HG02943 (cell line): Measurements from ENCODE around the gene PEAK3.
"Not testable (repeated sequence)": the region's sequence is repeated elsewhere in the genome, so short reads cannot be mapped to it uniquely, and the experiment has no call there.

Experiments used
- ATAC-seq: cut with Tn5 transposase; IDR thresholded peaks from one replicate; pipeline ENCODE4 v1.9.1; 2021; ENCODE audit warnings: mild to moderate bottlenecking, low read depth, moderate library complexity; ENCODE audit not compliant: unreplicated experiment

The PEAK3 gene

DNA sequence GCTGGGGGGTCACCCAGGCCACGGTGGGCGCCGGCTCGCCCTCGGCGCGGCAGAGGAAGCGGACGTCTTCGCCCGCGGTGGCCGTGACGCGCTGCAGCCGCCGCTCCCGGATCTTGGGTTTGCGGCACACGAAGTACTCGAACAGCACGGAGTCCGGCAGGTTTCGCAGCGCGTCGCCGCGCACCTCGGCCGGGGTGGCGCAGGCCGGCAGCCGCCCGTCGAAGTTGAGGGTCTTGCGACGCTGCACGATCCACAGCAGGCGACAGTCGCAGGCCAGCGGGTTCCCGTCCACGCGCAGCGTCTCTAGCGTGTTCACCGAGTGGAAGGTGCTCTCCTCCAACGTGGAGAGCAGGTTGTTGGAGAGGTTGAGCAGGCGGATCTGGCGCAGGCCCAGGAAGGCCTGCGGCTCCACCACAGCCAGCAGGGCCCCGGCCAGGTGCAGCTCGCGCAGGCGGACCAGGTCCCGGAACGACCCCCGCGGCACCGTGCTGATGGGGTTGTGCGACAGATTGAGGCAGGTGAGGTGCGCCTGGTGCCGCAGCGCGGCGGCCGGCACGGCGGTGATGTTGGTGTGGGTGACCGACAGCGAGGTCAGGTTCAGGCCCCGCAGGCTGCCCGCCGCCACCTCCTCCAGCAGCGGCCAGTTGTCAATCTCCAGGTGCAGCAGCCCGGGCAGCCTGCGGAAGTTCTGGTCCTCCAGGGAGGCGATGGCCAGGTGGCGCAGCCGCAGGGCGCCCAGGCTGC lies 8.6 kb upstream of the PEAK3 start:
- ATAC-seq: no peak

DNA sequence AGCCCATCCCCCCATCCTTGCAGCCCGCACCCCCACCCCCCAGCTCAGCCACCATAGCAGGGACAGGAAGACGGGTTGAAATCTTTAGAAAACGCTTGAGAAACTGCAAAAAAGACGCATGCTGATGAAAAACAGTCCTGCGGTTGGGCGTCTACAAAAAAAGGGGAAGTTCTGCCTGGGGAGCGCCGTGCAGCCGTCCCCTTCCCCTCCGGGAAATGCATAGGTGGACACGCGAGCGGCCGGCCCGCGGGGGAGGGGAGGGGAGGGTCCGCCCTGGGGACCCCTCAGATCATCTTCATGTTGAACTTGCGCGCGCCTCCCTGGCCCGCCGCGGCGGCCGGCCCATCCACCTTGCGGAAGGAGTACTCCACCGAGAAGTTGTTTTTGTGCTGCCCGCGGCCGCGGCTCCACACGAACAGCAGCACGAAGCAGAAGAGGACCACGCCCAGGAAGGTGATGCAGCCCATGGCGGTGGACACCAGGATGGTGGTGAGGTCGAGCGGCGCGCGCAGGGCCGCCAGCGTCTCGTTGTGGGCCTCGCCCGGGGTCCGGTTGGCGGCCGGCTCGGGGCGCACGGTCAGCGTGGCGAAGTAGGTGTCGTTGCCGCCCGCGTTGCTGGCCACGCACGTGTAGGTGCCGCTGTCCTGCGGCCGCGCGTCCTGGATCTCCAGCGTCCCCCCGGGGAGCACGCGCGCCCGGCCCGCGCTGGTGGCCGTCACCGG lies 7.9 kb upstream of the PEAK3 start:
- no peak for ATAC-seq

DNA sequence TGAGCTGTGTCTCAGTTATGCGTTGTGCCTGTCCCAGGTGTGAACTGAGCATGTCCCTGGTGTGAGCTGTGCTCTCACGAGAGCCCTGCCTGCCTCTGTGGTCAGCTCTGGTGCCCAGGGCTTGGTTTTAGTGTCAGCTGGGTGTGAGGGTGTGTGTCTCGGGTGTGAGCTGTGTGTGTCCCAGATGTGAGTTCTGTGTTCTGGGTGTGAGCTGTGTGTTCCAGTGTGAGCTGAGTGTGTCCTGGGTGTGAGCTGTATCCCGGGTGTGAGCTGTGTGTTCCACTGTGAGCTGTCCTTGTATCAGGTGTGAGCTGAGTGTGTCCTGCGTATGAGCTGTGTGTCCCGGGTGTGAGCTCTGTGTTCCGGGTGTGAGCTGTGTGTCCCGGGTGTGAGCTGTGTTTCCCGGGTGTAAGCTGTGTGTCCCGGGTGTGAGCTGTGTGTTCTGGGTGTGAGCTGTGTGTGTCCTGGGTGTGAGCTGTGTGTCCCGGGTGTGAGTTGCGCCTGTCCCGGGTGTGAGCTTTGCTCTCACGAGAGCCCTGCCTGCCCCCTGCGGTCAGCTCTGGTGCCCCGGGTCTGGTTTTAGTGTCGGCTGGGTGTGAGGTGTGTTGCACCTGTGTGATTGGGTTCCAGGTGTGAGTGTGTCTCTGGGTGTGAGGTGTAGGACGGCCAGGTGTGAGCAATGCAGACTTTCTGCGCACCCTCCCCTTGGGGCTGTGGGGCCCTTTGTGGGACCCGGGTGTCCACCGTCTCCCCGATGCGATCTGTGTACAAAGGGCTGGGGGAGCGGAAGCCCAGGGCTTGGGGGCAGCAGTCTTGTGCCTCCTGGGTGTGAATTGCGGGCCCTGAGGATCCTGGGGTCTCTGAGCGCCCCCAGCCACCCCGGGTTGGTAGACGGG lies 7.1 kb upstream of the PEAK3 start:
- no peak for ATAC-seq

DNA sequence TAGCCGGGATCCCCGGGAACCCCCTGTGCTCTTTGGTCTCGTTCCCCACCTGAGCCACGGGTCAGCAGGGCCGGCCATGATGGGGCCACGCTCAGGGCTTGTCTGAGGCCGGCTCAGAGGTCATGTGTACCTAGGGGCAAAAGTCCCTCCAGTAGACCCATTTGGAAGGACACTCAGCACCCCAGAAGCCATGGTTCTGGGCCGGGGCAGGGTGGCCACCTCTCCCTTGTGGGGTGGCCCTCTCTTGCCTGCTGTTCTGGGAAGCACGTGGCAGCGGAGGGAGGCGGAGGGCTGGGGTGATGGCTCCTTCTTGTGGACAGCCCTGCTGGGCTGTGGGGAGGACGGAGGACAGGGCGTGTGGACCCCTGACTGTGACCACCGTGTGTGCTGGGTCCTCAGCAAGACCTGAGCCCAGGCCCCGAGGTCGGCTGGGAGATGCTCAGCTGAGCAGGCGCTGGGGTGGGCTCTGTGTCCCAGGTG lies 6.4 kb upstream of the PEAK3 start:
- ATAC-seq: no peak

DNA sequence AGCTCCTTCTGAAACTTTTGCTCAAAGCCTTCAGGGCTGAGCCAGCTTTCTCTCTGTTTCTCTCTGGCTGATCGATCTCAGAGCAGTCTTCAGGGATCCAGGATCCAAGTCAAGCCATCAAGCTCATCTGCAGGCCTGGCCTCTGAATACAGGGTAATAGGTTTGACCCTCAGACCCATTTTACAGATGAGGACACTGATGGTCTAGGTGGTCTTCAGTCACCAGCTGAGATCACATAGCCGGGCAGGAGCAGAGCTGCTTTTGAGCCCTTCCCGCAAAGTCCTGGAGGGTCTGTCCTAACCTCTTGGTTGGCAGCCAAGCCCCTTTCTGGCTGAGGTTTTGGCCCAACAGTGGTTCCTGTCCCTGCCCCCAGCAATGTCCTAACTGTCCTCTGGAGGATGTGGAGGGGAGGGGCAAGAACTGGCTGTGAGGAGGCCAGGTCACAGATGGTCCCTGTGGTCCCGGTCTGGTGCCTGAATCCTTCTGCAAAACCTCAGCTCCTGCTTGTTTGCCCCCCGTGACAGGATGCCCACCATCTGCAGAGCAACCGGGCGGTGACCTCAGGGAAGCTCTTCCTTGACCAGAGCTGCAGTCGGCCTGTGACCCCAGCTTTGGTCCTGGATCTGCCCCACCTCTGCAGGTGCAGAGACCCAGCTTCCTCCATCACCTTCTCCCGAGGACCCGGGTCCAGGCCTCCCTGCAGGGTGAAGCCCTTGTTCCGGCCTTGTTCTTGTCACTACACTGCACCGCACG lies 5.8 kb upstream of the PEAK3 start:
- ATAC-seq: no peak

DNA sequence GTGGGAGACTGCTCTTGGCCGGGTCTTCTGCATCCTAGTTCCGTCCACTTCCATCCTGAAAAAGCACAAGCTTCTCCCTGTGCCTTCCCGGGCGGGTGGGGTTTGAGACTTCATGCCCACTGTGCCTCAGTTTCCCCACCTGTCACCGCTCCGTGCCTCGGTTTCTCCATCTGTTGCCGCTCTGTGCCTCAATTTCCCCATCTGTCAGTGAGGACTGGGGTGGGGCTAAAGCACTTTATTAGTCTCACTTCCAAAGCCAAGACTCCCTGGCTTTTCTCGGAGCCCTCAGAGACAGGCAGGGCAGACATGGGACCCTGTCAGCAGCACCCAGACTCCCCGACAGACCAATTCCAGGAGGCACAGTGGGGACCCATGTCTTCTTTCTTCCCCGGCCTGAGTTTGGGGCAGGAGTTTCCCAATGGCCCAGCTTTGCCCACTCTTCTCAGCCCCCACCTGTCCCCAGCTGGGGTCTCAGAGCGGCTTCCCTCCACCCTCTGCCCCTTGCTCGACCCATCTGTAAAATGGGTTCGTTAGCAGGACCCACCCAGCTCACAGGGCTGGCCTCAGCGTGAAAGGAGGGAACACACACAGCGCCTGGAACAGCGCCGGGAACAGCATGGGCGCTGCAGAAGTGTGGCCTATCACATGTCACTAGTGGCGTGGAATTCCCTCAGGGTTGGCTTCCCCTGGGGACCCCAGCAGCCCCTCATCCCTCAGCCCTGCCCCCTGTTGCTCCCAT lies 4.6 kb upstream of the PEAK3 start:
- ATAC-seq: no peak

DNA sequence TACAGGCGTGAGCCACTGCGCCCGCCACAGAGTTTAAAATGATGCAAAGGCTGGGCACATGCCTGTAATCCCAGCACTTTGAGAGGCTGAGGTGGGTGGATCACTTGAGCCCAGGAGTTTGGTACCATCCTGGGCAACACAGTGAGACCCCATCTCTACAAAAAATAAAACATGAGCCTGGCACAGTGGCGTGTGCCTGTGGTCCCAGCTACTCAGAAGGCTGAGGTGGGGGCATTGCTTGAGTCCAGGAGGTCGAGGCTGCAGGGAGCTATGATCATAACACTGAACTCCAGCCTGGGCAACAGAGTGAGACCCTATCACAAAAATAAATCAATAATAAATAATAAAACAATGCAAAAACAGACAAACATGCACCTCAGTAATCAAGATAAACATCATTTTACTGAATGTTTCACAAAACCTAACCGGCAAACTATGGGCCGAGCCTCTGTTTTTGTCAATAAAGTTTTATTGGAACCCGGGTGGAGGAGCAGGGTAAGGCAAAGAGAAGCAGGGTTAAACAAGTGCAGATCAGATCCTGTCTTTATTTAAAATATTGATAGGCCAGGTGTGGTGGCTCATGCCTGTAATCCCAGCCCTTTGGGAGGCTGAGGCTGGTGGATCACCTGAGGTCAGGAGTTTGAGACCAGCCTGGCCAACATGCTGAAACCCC lies 2.0 kb upstream of the PEAK3 start:
- no peak for ATAC-seq

DNA sequence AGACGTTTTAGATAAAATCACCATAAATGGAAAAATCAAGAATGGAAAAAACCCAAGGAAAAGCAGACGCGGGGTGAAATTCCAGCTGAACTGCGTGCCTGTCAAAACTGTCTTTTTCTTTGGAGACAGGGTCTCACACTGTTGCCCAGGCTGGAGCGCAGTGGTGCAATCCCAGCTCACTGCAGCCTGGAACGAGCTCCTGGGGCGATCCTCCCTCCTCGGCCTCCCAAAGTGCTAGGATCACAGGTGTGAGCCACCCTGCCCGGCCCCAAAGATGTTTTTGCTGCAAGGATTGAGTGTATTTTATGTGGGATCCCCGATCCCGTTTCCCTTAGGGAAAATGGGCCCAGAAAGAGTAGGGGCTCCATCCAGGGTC lies 875 bp upstream of the PEAK3 start:
- ATAC-seq: no peak

DNA sequence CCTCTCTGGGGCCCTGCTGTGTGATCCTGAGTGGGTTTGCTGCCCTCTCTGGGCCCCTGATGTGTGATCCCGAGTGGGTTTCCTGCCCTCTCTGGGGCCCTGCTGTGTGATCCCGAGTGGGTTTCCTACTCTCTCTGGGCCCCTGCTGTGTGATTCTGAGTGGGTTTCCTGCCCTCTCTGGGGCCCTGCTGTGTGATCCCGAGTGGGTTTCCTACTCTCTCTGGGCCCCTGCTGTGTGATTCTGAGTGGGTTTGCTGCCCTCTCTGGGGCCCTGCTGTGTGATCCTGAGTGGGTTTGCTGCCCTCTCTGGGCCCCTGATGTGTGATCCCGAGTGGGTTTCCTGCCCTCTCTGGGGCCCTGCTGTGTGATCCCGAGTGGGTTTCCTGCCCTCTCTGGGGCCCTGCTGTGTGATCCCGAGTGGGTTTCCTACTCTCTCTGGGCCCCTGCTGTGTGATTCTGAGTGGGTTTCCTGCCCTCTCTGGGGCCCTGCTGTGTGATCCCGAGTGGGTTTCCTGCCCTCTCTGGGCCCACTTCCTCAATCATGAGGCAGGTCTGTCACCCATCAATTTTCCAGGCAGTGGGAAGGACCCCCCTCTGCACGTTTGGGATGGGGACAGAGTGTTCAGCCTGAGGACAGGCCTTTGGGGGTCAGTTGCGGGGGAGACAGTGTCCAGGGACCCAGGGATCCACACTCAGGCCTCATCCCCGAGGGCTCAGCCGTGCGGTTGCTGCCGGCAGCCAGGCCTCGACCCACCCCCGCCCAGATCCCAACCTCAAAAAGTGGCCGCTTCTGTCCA lies 512 bp downstream of the PEAK3 start:
- ATAC-seq: not testable (repeated sequence)

DNA sequence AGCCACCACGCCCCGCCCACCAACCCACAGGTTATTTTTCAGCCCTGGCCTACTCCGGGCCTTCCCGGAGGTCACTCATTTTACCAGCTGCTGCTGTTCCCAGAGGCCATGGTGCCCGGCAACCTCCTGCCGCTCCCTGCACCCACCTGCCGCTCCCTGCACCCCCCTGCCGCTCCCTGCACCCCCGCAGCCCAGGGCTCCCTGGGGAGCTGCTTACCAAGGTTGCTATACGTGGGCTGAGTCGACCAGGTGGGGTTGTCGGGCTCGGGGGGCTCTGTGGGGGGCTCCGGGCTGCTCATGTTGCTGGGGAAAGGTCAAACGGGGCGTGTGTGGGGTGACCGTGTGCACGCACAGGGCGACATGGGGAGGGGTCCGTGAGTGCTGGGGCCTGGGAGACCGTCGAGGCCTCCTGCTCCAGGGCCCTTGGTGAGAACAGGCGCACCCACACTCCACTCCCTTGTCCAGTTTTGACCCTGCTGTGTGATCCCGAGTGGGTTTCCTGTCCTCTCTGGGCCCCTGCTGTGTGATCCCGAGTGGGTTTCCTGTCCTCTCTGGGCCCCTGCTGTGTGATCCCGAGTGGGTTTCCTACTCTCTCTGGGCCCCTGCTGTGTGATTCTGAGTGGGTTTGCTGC lies 1.2 kb downstream of the PEAK3 start:
- no peak for ATAC-seq

DNA sequence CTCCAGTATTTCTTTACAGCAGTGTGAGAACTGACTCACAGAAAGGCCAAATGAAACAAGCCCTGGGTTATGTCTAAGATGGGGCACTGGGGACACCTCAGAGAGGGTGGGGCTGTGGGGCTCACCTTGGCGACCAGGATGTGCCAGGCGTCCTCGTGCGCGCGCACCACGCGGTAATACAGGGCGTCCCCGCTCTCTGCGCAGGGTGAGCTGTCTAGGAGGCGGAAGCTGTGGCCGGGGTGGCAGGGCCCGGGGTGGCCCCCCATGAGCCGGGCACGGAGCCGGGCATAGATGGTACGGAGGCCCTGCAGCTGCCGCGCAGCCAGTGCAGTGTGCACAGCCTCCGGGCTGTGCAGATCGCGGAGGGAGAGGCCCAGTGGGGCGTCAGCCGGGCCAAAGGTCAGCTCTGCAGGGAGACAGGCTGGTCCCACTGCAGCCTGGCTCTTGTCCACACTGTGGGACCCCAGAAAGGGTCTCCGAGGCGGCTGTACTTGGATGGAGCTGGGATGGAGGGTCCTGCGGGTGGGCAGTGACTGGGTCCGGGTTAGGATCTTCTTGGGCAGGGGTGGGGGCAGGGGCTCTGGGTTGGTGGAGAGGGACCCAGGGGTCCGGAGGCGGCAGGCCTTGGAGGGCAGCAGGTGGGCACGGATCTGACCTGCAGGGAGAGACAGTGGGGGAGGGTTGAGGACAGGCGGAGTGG lies 3.4 kb downstream of the PEAK3 start:
- no peak for ATAC-seq

DNA sequence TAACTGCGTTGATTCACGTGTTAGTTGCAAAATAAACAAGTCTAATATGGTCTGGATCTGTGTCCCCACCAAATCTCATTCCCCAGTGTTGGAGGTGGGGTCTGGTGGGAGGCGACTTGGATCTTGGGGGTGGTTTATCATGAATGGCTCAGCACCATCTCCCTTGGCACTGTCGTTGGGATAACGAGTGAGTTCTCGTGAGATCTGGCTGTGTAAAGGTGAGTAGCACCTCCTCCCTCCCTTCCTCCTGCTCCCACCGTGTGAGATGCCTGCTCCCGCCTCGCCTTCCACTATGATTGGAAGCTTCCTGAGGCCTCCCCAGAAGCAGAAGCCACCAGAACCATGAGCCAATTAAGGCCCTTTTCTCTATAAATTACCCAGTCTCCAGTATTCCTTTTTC lies 4.8 kb downstream of the PEAK3 start:
- ATAC-seq: no peak

DNA sequence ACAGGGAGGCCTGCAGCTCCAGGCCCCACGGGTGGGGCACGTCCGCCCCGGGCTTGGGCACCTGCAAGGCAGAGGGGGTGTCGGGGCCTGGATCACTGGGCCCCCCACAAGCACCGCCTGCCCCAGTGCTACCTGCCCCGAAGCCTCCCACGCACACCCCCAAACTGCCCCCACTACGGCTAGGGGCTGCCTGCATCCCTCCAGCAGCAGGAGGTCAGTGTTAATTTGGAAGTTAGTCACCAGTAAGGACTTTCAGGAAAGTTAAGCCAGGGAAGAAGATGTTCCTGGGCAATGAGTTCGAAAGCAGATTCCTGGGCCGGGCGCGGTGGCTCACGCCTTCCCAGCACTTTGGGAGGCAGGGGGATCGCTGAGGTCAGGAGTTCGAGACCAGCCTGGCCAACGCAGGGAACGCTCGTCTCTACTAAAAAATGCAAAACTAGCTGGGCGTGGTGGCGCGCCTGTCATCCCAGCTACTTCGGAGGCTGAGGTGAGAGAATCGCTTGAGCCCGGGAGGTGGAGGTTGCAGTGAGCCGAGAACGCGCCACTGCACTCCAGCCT lies 5.5 kb downstream of the PEAK3 start:
- no peak for ATAC-seq

DNA sequence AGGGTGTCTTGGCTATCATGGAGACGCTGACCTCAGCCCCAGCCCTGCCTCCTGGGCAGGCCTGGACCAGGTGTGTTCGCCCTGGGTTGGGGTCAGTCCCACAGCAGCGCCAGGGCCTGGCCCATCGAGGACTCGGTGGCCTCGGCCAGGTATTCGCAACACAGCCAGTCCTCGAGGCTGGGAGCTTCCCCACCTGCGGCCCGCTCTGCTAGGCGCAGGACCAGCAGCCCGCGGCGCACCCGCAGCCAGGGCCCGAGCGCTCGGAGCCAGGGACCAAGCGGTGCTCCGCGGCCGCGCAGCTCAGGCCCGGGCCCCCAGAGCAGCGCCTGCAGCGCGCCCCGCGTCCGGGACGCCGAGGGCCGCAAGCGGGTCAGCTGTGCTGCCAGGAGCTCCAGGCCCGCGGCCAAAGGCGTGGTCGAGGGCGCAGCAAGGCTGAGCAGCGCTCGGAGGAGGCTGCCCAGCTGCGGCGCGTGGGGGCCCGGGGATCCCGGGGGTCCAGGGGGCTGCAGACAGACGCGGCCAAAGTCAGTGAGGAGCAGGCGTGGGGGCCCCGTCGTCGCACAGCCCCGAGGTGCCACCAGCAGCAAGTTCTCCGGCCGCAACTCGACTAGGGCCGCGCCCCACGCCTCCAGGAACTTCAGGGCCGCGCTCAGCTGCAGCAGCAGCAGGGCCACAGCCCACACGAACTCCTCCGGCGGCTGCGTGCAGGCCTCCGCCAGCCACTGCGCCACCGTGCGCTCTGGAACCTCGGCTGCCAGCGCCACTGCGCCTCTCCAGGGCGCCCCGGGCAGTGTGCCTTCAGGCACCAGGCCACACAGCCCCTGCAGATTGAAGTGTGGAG lies 6.2 kb downstream of the PEAK3 start:
- no peak for ATAC-seq

DNA sequence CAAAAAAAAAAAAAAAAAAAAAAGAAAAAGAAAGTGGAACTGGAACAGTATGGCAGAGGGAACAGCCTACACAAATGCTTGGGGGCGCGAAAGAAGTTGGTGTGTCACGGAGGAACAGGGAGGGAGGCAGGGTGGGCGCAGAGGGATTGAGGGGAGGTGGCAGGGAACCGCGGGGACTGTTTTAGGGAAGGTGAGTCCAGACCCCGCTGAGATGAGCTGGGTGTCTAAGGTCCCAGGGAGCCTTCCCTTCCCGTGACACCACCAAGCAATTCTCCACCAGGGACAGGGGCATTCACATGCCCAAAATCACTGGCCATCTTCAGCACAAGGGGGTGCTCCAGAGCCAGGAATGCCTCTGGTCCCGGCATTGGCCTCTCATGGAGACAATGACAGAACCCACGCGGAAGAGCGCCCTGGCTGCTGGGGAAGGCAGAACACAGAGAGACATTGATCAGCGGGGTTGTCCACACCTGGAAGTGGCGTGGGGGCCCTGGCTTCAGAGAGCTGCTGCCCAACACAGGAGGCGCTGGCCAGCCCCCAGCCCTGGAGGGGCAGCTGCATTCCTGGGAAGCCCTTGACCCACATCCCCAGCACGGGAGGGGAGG lies 6.9 kb downstream of the PEAK3 start:
- no peak for ATAC-seq
